ENCODE data around the gene MRC2. TPM values are rescaled to one million over a fixed set of nuclear protein-coding genes. Genes with fewer than 3 reads are reported as not detected.

MRC2 gene
- total and polyA plus RNA-seq, 2 experiments from 2014 or later = 222 to 756 TPM

DNA sequence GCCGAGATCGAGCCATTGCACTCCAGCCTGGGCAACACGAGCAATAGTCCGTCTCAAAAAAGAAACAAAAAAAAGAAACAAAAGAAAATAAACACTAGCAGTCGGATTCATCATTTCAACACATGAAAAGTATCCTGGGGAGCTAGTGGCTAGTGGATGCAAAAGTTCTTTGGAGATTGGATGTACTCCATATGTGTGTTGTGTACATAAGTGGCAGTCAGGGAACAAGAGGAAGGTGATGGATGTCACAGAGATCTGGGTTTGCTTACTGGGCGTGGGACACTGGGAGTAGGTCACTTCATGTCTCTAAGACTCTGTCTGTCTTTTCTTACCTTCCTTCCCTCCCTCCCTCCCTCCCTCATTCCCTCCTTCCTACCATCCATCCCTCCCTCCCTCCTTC is 35.4 kb downstream of the MRC2 start:
- Histone ChIP-seq H4K20me1 (ENCODE audit: insufficient read depth) (no peaks in the 10 kb centered on the region), H3K9me2 (ENCODE audit: insufficient read depth) (no peaks in the 10 kb centered on the region), H3K9ac (no peak overlapping the region), H3F3A (ENCODE audit: insufficient read depth) (peaks cover 47% of the 10 kb centered on the region), H3K36me3 (ENCODE audit: low read depth) (peaks cover 5% of the 10 kb centered on the region; the same call in 1 of the 2 replicates), H3K4me1 (ENCODE audit: insufficient read depth) (0 out of 2 replicates have a peak, but pooled peaks cover 5% of the 10 kb centered on the region), H3K27ac (no peak overlapping the region), H3K4me3 (no peak overlapping the region), H3K27me3 (replicated peaks; ENCODE audit: insufficient read depth) (no peaks in the 10 kb centered on the region), H3K79me2 (ENCODE audit: insufficient read depth) (peaks cover 98% of the 10 kb centered on the region), H3K4me2 (ENCODE audit: unreplicated experiment) (no peak overlapping the region), H3K9me3 (ENCODE audit: low read depth) (no peaks in the 10 kb centered on the region), H2AFZ (no peak overlapping the region)
- WGBS, 2 experiments (ENCODE audit: low coverage in 1 of 2, low lambda C conversion rate in 2 of 2, missing lambda C conversion rate in 2 of 2) = 83 to 84% methylated on average over 6 of the region's 6 CpGs
- in situ Hi-C loops (cut with MboI) = no loop called here
- no peak for DNase-seq
- TF ChIP-seq EZH2phosphoT487 (IDR thresholded peaks at IDR 0.05; ENCODE audit: insufficient read depth, low read depth) = no peak

GRCh38 chr17:62663304-62663703 is 35.8 kb downstream of the MRC2 start:
- DNase-seq = peak; percentile 40
- Histone ChIP-seq H3K9me3 (ENCODE audit: low read depth) (no peaks in the 10 kb centered on the region), H2AFZ (no peak overlapping the region), H3K79me2 (ENCODE audit: insufficient read depth) (peaks cover 96% of the 10 kb centered on the region), H3K9me2 (ENCODE audit: insufficient read depth) (no peaks in the 10 kb centered on the region), H3K4me2 (ENCODE audit: unreplicated experiment) (no peak overlapping the region), H3K9ac (no peak overlapping the region), H3K4me1 (ENCODE audit: insufficient read depth) (0 out of 2 replicates have a peak, but pooled peaks cover 5% of the 10 kb centered on the region), H3K4me3 (no peak overlapping the region), H3K27ac (no peak overlapping the region), H3K27me3 (replicated peaks; ENCODE audit: insufficient read depth) (no peaks in the 10 kb centered on the region), H3K36me3 (ENCODE audit: low read depth) (peaks cover 7% of the 10 kb centered on the region; the same call in 1 of the 2 replicates), H4K20me1 (ENCODE audit: insufficient read depth) (no peaks in the 10 kb centered on the region), H3F3A (ENCODE audit: insufficient read depth) (peaks cover 46% of the 10 kb centered on the region)
- TF ChIP-seq EZH2phosphoT487 (IDR thresholded peaks at IDR 0.05; ENCODE audit: insufficient read depth, low read depth) (no peak), EZH2 (IDR thresholded peaks at IDR 0.05; ENCODE audit: insufficient read depth, poor library complexity, severe bottlenecking) (no peak)
- 75 to 76% methylated on average over 6 of the region's 6 CpGs for WGBS, 2 experiments (ENCODE audit: low coverage in 1 of 2, low lambda C conversion rate in 2 of 2, missing lambda C conversion rate in 2 of 2)
- in situ Hi-C loops (cut with MboI) = no loop called here

- peaks cover 38% of the 10 kb centered on the region for H3F3A ChIP-seq (ENCODE audit: insufficient read depth)
- no peaks in the 10 kb centered on the region for H3K9me3 ChIP-seq (ENCODE audit: low read depth)
- no peaks in the 10 kb centered on the region for H3K27me3 ChIP-seq (replicated peaks; ENCODE audit: insufficient read depth)
- H3K4me1 ChIP-seq (ENCODE audit: insufficient read depth) = 0 out of 2 replicates have a peak, but pooled peaks cover 5% of the 10 kb centered on the region
- no peaks in the 10 kb centered on the region for H3K9me2 ChIP-seq (ENCODE audit: insufficient read depth)
- no peak overlapping the region for H3K4me3 ChIP-seq
- no peak overlapping the region for H3K4me2 ChIP-seq (ENCODE audit: unreplicated experiment)
- 89 to 95% methylated on average over 25 of the region's 25 CpGs for WGBS, 2 experiments (ENCODE audit: low coverage in 1 of 2, low lambda C conversion rate in 2 of 2, missing lambda C conversion rate in 2 of 2)
- no peaks in the 10 kb centered on the region for H4K20me1 ChIP-seq (ENCODE audit: insufficient read depth)
- in situ Hi-C loops (cut with MboI) = no loop called here
- no peak overlapping the region for H3K27ac ChIP-seq
- DNase-seq = no peak
- H3K79me2 ChIP-seq (ENCODE audit: insufficient read depth) = peaks cover 93% of the 10 kb centered on the region
- TF ChIP-seq EZH2 (IDR thresholded peaks at IDR 0.05; ENCODE audit: insufficient read depth, poor library complexity, severe bottlenecking) (no peak), EZH2phosphoT487 (IDR thresholded peaks at IDR 0.05; ENCODE audit: insufficient read depth, low read depth) (no peak)
- H3K9ac ChIP-seq = no peak overlapping the region
- peaks cover 7% of the 10 kb centered on the region; the same call in 1 of the 2 replicates for H3K36me3 ChIP-seq (ENCODE audit: low read depth)
- no peak overlapping the region for H2AFZ ChIP-seq
These were observed 37.1 kb downstream of the MRC2 start for GRCh38 chr17:62664336-62665120.

DNA sequence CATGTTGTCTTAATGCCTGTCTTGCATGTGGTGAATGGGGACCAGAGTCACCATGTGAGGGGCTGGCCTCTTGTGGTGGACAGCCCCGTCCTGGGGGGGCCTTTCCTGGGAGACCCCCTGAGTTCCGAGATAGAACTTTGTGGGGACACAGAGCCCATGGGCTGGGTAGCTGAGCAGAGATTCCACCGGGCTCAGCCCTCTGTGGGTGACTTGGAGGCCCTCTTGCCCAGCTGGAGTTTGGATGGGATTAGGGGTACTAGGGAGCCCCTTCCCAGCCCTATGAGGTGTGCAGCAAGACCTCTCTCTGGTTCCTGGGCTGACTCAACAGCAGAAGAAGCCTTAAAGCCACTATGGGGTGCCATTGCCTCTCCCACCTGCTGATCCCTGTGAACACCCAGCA is 38.1 kb downstream of the MRC2 start:
- Histone ChIP-seq H2AFZ (no peak overlapping the region), H3K9me3 (ENCODE audit: low read depth) (no peaks in the 10 kb centered on the region), H3K36me3 (ENCODE audit: low read depth) (peaks cover 7% of the 10 kb centered on the region; the same call in 1 of the 2 replicates), H3F3A (ENCODE audit: insufficient read depth) (peaks cover 29% of the 10 kb centered on the region), H3K27ac (no peak overlapping the region), H3K79me2 (ENCODE audit: insufficient read depth) (peaks cover 93% of the 10 kb centered on the region), H3K9me2 (ENCODE audit: insufficient read depth) (no peaks in the 10 kb centered on the region), H4K20me1 (ENCODE audit: insufficient read depth) (no peaks in the 10 kb centered on the region), H3K4me3 (no peak overlapping the region), H3K9ac (no peak overlapping the region), H3K4me1 (ENCODE audit: insufficient read depth) (0 out of 2 replicates have a peak, but pooled peaks cover 5% of the 10 kb centered on the region), H3K4me2 (ENCODE audit: unreplicated experiment) (no peak overlapping the region), H3K27me3 (replicated peaks; ENCODE audit: insufficient read depth) (no peaks in the 10 kb centered on the region)
- DNase-seq = no peak
- in situ Hi-C loops (cut with MboI) = no loop called here
- TF ChIP-seq EZH2 (IDR thresholded peaks at IDR 0.05; ENCODE audit: insufficient read depth, poor library complexity, severe bottlenecking) = no peak
- no peak for TF ChIP-seq EZH2phosphoT487 (IDR thresholded peaks at IDR 0.05; ENCODE audit: insufficient read depth, low read depth)
- WGBS, 2 experiments (ENCODE audit: low coverage in 1 of 2, low lambda C conversion rate in 2 of 2, missing lambda C conversion rate in 2 of 2) = 92 to 94% methylated on average over 3 of the region's 3 CpGs

Measured in GM23248 (cell line).